ENCODE results near the gene ZNF689. TPM values are rescaled to one million over a fixed set of nuclear protein-coding genes. Genes with fewer than 3 reads are reported as not detected.

ZNF689 gene
- total and polyA plus RNA-seq, 2 of the 13 experiments (the other 11 are each of a cell fraction or from before 2014, with no cell fraction given), result 9.7 to 19.5 TPM

DNA sequence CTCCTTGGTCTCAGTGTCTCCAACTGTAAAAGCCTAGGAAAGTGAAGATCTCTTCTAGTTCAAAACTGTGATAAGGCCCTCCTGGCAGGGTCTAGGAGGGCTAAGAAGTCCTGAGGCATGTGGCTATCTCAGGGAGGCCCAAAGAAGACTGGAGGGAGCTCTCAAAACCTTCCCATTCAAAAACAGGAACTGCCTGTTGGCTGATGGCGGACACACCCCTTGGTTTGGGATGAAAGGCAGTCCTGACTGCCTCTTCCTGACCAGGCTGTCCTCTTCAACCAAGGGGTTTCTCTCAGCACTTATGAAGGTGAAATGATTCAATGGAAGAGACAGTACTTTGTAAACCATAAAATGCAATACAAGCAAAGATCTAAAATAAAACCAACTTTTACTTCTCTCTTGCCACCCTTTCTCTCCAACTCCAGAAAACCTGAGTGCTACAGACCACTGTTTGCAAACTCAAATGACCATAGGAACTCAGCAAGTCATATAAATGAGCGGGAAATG, 56.7 kb downstream of the ZNF689 start:
- Histone ChIP-seq H3K79me2 (ENCODE audit: insufficient read depth, low read length) (peaks cover 21% of the 10 kb centered on the region), H3K4me2 (ENCODE audit: low read depth, low read length) (no peak overlapping the region), H3K4me3 (replicated peaks in 1 of 3; ENCODE audit: insufficient read depth in 1 of 3, low read depth in 2 of 3, low read length in 3 of 3) (no peak overlapping the region), H3K27ac (ENCODE audit: extremely low read length, insufficient read depth, low read length) (no peak overlapping the region), H3K9ac (ENCODE audit: insufficient read depth, low read depth, low read length) (no peak overlapping the region), H3K4me1 (ENCODE audit: insufficient read depth, low read length) (peaks cover 50% of the 10 kb centered on the region), H3K27me3 (ENCODE audit: control insufficient read depth in 1 of 2, insufficient read depth in 2 of 2, low read length in 2 of 2) (no peaks in the 10 kb centered on the region), H2AFZ (ENCODE audit: low read length) (no peak overlapping the region), H3K9me3 (ENCODE audit: low read length) (no peaks in the 10 kb centered on the region), H3K36me3 (replicated peaks in 1 of 2; ENCODE audit: control insufficient read depth in 1 of 2, insufficient read depth in 2 of 2, low read length in 2 of 2) (peaks cover 0 to 25% of the 10 kb centered on the region in 2 experiments; a peak in 4 of 5 replicates), H4K20me1 (ENCODE audit: insufficient read depth, low read length) (no peaks in the 10 kb centered on the region)
- BruUV-seq (replicated peaks), result no TSS peak
- in situ Hi-C loops (cut with HindIII; ENCODE audit: extremely low pct_ligation_motif_present, low pct_unique_long_range_greater_than_20kb) (no loop called here), intact Hi-C loops (cut with micrococcal nuclease; ENCODE audit: unreplicated experiment) (no loop called here)
- FAIRE-seq, result no peak
- POLR2A ChIA-PET, result interaction anchor here (1.0 to 2.2 kb wide), 2 partner anchors 12 to 20 kb away, joined by 4 to 12 read pairs; no protein-coding TSS in a partner anchor
- CTCF ChIA-PET (ENCODE audit: low intra/inter-chr PET ratio, low total read pairs), result no interaction called here
- ATAC-seq, result no peak
- no peak for DNase-seq (ENCODE audit: low spot score)
- WGBS (ENCODE audit: low lambda C conversion rate), result 97% methylated on average over 2 of the region's 2 CpGs
- TF ChIP-seq NFATC3 (CRISPR knock-in tag; IDR thresholded peaks at IDR 0.05), result no peak
- no peak for TF ChIP-seq ZNF629 (CRISPR knock-in tag; conservative IDR thresholded peaks at IDR 0.05)
- no peak for TF ChIP-seq ZNF34 (CRISPR knock-in tag; IDR thresholded peaks at IDR 0.05; ENCODE audit: borderline replicate concordance)
- TF ChIP-seq ZNF138 (CRISPR knock-in tag; IDR thresholded peaks at IDR 0.05; ENCODE audit: low read depth), result no peak
- no peak for TF ChIP-seq AKAP8 (CRISPR knock-in tag; IDR thresholded peaks at IDR 0.05)
- 0 out of 2 replicates have a peak, but pooled peaks have one; percentile 29 for TF ChIP-seq ZNF605 (CRISPR knock-in tag; IDR thresholded peaks at IDR 0.05)
- TF ChIP-seq, protein P1, sequence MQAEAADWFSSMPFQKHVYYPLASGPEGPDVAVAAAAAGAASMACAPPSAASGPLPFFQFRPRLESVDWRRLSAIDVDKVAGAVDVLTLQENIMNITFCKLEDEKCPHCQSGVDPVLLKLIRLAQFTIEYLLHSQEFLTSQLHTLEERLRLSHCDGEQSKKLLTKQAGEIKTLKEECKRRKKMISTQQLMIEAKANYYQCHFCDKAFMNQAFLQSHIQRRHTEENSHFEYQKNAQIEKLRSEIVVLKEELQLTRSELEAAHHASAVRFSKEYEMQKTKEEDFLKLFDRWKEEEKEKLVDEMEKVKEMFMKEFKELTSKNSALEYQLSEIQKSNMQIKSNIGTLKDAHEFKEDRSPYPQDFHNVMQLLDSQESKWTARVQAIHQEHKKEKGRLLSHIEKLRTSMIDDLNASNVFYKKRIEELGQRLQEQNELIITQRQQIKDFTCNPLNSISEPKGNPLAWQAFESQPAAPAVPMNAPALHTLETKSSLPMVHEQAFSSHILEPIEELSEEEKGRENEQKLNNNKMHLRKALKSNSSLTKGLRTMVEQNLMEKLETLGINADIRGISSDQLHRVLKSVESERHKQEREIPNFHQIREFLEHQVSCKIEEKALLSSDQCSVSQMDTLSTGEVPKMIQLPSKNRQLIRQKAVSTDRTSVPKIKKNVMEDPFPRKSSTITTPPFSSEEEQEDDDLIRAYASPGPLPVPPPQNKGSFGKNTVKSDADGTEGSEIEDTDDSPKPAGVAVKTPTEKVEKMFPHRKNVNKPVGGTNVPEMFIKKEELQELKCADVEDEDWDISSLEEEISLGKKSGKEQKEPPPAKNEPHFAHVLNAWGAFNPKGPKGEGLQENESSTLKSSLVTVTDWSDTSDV (CRISPR knock-in tag; IDR thresholded peaks at IDR 0.05), result no peak
- TF ChIP-seq, protein P2, sequence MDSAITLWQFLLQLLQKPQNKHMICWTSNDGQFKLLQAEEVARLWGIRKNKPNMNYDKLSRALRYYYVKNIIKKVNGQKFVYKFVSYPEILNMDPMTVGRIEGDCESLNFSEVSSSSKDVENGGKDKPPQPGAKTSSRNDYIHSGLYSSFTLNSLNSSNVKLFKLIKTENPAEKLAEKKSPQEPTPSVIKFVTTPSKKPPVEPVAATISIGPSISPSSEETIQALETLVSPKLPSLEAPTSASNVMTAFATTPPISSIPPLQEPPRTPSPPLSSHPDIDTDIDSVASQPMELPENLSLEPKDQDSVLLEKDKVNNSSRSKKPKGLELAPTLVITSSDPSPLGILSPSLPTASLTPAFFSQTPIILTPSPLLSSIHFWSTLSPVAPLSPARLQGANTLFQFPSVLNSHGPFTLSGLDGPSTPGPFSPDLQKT (CRISPR knock-in tag; IDR thresholded peaks at IDR 0.05; ENCODE audit: borderline replicate concordance), result no peak
- TF ChIP-seq, protein P3, sequence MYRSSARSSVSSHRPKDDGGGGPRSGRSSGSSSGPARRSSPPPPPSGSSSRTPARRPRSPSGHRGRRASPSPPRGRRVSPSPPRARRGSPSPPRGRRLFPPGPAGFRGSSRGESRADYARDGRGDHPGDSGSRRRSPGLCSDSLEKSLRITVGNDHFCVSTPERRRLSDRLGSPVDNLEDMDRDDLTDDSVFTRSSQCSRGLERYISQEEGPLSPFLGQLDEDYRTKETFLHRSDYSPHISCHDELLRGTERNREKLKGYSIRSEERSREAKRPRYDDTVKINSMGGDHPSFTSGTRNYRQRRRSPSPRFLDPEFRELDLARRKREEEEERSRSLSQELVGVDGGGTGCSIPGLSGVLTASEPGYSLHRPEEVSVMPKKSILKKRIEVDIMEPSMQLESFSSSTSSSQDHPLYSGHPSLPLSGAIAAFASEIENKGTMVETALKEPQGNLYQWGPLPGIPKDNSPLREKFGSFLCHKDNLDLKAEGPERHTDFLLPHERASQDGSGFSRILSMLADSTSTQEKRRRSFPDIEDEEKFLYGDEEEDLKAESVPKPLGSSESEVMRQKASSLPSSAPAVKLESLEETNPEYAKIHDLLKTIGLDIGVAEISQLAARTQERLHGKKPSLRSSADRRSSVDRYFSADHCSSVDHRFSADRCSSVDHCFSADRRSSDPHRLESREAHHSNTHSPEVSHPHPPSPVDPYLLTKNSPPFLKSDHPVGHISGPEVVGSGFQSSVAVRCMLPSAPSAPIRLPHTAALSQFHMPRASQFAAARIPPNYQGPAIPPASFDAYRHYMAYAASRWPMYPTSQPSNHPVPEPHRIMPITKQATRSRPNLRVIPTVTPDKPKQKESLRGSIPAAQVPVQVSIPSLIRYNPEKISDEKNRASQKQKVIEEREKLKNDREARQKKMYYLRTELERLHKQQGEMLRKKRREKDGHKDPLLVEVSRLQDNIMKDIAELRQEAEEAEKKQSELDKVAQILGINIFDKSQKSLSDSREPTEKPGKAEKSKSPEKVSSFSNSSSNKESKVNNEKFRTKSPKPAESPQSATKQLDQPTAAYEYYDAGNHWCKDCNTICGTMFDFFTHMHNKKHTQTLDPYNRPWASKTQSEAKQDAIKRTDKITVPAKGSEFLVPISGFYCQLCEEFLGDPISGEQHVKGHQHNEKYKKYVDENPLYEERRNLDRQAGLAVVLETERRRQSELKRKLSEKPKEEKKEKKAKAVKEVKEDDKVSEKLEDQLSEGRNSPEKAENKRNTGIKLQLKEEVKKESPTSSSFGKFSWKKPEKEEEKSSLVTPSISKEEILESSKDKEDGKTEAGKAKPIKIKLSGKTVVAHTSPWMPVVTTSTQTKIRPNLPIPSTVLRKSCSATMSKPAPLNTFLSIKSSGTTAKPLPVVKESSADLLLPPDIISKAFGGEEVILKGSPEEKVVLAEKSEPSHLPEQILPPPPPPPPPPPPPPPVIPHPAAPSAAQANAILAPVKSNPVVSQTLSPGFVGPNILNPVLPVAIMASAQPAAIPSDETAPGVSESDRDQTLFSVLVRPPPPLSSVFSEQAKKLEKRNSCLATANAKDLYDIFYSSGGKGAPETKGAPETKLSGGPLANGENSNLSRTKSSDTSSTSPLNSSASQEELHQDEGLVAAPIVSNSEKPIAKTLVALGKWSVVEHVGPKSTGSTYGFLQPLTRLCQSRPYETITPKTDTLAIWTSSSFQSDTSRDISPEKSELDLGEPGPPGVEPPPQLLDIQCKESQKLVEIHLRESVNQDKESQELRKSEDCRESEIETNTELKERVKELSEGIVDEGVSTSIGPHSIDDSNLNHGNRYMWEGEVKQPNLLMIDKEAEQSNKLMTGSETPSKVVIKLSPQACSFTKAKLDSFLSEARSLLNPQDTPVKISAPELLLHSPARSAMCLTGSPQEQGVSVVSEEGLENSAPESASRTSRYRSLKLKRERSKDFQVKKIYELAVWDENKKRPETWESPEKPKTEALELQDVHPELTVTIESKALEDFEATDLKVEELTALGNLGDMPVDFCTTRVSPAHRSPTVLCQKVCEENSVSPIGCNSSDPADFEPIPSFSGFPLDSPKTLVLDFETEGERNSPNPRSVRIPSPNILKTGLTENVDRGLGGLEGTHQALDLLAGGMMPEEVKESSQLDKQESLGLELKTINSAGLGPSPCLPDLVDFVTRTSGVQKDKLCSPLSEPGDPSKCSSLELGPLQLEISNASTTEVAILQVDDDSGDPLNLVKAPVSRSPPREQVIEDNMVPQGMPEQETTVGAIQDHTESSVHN (CRISPR knock-in tag; IDR thresholded peaks at IDR 0.05), result 0 out of 2 replicates have a peak, but pooled peaks have one; percentile 8
- TF ChIP-seq, protein P4, sequence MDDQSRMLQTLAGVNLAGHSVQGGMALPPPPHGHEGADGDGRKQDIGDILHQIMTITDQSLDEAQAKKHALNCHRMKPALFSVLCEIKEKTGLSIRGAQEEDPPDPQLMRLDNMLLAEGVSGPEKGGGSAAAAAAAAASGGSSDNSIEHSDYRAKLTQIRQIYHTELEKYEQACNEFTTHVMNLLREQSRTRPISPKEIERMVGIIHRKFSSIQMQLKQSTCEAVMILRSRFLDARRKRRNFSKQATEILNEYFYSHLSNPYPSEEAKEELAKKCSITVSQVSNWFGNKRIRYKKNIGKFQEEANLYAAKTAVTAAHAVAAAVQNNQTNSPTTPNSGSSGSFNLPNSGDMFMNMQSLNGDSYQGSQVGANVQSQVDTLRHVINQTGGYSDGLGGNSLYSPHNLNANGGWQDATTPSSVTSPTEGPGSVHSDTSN (CRISPR knock-in tag; IDR thresholded peaks at IDR 0.05; ENCODE audit: borderline replicate concordance), result no peak
- TF ChIP-seq BCL6 (CRISPR knock-in tag; IDR thresholded peaks at IDR 0.05), result no peak

All from HepG2 (cell line).